K562 (cell line): Measurements from ENCODE around the gene CLCNKA. TPM values are rescaled to one million over a fixed set of nuclear protein-coding genes. Genes with fewer than 3 reads are reported as not detected.
A peak's percentile ranks its signal among the peaks of the same experiment; 100 is the strongest.

Experiments
- C11orf30 ChIP-seq: fragments of 450-650 bp; IDR thresholded peaks from 2 replicates; pipeline ENCODE4 v1.6.1; 2016; ENCODE audit warnings: low read depth, mild to moderate bottlenecking
- CHD7 ChIP-seq: fragments of 200-600 bp; sonication (generic); IDR thresholded peaks from one replicate; pipeline ENCODE4 v1.6.1; 2012; ENCODE audit warnings: mild to moderate bottlenecking, low read depth, low read length, inconsistent platforms
- MBD1 ChIP-seq: fragments of 250-450 bp; sonication (Bioruptor Pico); IDR thresholded peaks from 2 replicates; pipeline ENCODE4 v1.8.0; 2022; ENCODE audit warnings: inconsistent platforms
- SRF ChIP-seq, 2 experiments: fragments of 250-450, 450-650 bp in 1 of 2; sonication (Bioruptor Pico) in 1 of 2; sonication (generic) in 1 of 2; formaldehyde crosslinking; IDR thresholded peaks; 2 replicates each; pipeline versions ENCODE4 v1.5.0 to v1.5.1; 2020 to 2022; ENCODE audit warnings: mild to moderate bottlenecking in 1 of 2, missing genetic modification reagents in 1 of 2
- TCF7L2 ChIP-seq: fragments of 150-350 bp; IDR thresholded peaks from 2 replicates; pipeline ENCODE4 v1.6.1; 2016; ENCODE audit warnings: low read depth, mild to moderate bottlenecking, low read length, moderate library complexity
- TOE1 ChIP-seq, 2 experiments: fragments of 450-650 bp in 1 of 2; sonication (generic) in 1 of 2; formaldehyde crosslinking in 1 of 2; IDR thresholded peaks; 2 replicates each; pipeline versions ENCODE4 v1.7.1 to v1.8.0; 2016 to 2022; ENCODE audit warnings: borderline replicate concordance in 2 of 2, mild to moderate bottlenecking in 2 of 2, antibody characterized with exemption in 1 of 2, inconsistent platforms in 1 of 2, low read depth in 1 of 2, missing genetic modification reagents in 1 of 2, moderate library complexity in 1 of 2
- ZBTB17 ChIP-seq: fragments of 450-650 bp; formaldehyde crosslinking; IDR thresholded peaks from 2 replicates; pipeline ENCODE4 v1.4.0; 2020; ENCODE audit warnings: mild to moderate bottlenecking
- ZBTB33 ChIP-seq: sonication (generic); formaldehyde crosslinking; IDR thresholded peaks from 2 replicates; pipeline ENCODE4 v1.8.1; 2023; ENCODE audit warnings: mild to moderate bottlenecking, missing genetic modification reagents
- ZNF282 ChIP-seq: sonication (generic); formaldehyde crosslinking; IDR thresholded peaks from 2 replicates; pipeline ENCODE4 v1.8.1; 2023; ENCODE audit warnings: missing genetic modification reagents
- ZNF699 ChIP-seq: fragments of 250-450 bp; sonication (Bioruptor Pico); IDR thresholded peaks from 2 replicates; pipeline ENCODE4 v1.8.0; 2021; ENCODE audit warnings: mild to moderate bottlenecking, moderate library complexity; ENCODE audit not compliant: insufficient replicate concordance
- polyA plus RNA-seq, 8 experiments: library from polyadenylated mRNA; depleted of rRNA in 4 of 8; stranded (reverse) in 5 of 8; unstranded in 3 of 8; fragments of >200 nt; fragmentation: Nextera tagmentation in 2 of 8; fragmentation: Illumina TruSeq in 1 of 8; extraction: Ambion mirVana in 2 of 8; extraction: Trizol in 1 of 8; gene quantifications; 2 replicates each; pipeline versions ENCODE4 v1.2.1 to v1.2.3, GENCODE V29; 2011 to 2014; ENCODE audit warnings: inconsistent platforms in 1 of 8, missing spikeins in 1 of 8
- total RNA-seq, 7 experiments: library from RNA; depleted of rRNA in 6 of 7; stranded (reverse); fragments of >200 nt in 6 of 7; fragmentation: Illumina TruSeq in 2 of 7; extraction: Trizol in 2 of 7; gene quantifications; 2 replicates each; pipeline versions ENCODE4 v1.2.1 to v1.2.3, GENCODE V29; 2011 to 2021; ENCODE audit warnings: low replicate concordance in 1 of 7

CLCNKA gene
- total and polyA plus RNA-seq, 9 of the 15 experiments (the other 6 are each of a cell fraction or from before 2014, with no cell fraction given): 0.03 to 0.37 (median 0.10) TPM; not detected in 3

- TF ChIP-seq TOE1 (IDR thresholded peaks at IDR 0.05; ENCODE audit: borderline replicate concordance) (peak; percentile 61; the same call in 1 of the 2 replicates), TOE1 (CRISPR knock-in tag; IDR thresholded peaks at IDR 0.05; ENCODE audit: borderline replicate concordance, low read depth) (peak; percentile 84; the same call in 1 of the 2 replicates), ZBTB17 (no peak), C11orf30 (no peak), TCF7L2 (no peak), ZBTB33 (CRISPR knock-in tag) (no peak), ZNF282 (no peak), ZNF699 (CRISPR knock-in tag) (no peak), MBD1 (CRISPR knock-in tag) (no peak), SRF (CRISPR knock-in tag; IDR thresholded peaks at IDR 0.05) (no peak), CHD7 (no peak)
These were observed 34.0 kb downstream of the CLCNKA start (continued) for GRCh38 chr1:16055613-16056520.
